Transverse colon (tissue), 3 donors: ENCODE results near the gene TREX2.

Experiments
- POLR2A ChIP-seq: fragments of 450-650 bp; IDR thresholded peaks from one replicate; pipeline ENCODE4 v1.6.1; 2016; ENCODE audit warnings: antibody characterized with exemption, mild to moderate bottlenecking, moderate library complexity
- TF ChIP-seq, protein P1 (sequence below), 5 experiments: fragments of 200-600 bp in 3 of 5; fragments of 450-650 bp in 2 of 5; sonication (generic) in 3 of 5; IDR thresholded peaks; 1 replicate in 2 of 5; 2 replicates in 3 of 5; pipeline ENCODE4 v1.5.1; 2016 to 2017; ENCODE audit warnings: antibody characterized with exemption in 5 of 5, inconsistent platforms in 3 of 5, mild to moderate bottlenecking in 2 of 5, moderate library complexity in 1 of 5

DNA sequence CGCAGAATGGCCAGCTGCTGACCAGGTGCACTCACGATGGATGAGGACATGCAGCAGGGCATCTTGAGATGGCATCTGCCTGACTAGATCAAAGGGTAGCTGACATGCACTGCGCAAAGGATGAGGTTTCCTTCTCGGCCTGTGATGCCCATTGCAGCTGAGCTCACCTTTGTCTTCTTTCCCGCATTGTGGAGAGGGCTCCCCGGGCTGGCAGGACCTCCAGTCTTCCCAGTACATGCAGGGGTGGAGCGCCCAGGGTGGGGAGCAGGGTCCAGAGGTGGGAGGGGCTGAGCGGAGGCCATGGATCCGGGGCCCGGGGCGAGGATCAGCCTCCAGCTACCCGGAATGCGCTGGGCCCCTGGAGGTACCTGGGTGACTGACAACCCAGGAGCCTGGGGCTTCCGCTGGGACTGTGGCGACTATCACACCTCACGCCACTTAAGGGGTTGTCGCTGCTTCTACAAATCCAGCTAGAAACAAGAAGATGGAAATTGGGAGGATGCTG is 12.0 kb downstream of the TREX2 start:
- TF ChIP-seq, protein P1, sequence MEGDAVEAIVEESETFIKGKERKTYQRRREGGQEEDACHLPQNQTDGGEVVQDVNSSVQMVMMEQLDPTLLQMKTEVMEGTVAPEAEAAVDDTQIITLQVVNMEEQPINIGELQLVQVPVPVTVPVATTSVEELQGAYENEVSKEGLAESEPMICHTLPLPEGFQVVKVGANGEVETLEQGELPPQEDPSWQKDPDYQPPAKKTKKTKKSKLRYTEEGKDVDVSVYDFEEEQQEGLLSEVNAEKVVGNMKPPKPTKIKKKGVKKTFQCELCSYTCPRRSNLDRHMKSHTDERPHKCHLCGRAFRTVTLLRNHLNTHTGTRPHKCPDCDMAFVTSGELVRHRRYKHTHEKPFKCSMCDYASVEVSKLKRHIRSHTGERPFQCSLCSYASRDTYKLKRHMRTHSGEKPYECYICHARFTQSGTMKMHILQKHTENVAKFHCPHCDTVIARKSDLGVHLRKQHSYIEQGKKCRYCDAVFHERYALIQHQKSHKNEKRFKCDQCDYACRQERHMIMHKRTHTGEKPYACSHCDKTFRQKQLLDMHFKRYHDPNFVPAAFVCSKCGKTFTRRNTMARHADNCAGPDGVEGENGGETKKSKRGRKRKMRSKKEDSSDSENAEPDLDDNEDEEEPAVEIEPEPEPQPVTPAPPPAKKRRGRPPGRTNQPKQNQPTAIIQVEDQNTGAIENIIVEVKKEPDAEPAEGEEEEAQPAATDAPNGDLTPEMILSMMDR (IDR thresholded peaks at IDR 0.05): no peak
- TF ChIP-seq POLR2A: no peak
